ENCODE measurements around the gene GRIA2.

The GRIA2 gene

DNA sequence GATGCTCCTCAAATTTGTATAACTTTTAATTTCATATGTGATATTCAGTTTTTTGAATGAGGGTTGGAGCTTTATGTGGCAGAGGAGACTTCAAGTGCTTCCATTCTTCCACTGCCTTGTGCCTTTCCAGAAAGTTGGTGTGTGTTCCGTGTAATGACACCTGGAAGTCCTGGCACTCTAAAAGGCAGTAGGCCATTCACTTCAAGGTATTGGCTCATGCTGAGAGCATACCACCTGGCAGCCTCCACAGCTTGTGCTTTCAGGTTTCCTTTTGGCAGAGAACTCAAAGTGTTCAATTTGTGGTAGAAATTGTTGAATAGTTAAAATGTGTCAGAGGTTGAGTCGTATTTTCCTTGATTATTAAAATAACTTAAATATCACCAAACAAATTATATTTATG is 49.6 kb downstream of the GRIA2 start:
- no peak for DNase-seq

DNA sequence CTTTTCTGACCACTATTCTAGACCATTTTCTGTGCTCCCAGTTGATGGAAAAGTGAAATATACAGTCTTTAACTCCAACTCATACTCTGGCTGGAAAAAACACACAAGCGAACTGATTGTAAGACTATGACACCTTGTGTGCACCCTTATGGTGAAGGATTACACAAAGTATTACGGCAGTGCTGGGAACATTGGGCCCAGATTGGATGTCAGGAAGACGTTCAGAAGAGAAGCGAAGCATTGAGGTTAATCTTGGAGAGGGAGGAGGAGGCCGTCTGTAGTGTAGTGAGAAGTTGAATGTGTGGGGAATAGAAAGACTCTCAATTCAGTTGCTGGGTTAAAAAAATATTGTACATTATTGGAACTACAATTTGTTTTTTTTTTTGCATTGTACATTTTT is 50.0 kb downstream of the GRIA2 start:
- DNase-seq, result no peak

DNA sequence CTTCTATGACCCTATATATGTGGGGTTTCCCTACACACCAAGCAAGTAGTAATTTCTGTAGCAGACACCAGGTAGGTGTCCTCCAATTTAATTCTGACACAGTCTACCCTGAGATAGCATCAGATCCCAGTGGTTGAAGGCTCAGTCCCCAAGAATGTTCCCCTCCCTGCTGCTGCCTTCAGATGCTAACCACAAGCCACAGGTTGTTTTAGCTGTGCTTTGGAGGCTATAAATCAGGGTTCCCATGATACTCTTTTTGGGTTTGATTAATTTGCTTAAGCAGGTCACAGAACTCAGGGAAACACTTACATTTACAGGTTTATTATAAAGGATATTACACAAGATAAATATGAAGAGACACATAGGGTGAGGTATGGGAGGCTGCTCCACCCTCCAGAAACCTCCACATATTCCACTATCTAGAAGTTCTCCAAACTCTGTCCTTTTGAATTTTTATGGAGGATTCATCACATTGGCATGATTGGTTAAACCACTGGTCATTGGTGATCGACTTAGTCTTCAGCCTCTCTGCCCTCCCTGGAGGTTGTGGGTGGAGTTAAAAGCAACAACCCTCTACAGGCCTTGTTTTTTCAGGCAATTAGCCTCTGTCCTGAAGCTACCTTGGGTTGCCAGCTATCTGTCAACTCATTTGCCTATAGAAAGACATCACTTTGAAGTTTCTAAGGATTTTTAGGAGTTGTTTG is 50.8 kb downstream of the GRIA2 start:
- no peak for DNase-seq

DNA sequence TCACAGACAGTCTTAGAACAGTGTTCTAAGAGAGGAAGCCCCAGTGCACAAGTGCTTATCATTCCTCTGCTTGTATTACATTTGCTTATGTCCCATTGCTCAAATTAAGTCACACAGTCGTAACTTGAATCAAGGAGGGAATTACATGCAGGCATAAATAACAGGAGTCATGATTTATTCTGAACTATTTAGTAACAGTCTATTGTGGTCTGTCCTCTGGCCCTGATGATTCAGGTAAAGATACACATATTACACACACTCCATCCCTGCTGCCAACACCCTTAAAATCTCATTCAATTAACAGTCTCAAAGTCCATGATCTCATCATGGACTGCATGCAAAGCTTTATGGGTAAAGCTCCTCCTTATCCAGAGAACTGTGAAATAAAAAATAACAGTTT is 60.1 kb downstream of the GRIA2 start:
- no peak for DNase-seq

DNA sequence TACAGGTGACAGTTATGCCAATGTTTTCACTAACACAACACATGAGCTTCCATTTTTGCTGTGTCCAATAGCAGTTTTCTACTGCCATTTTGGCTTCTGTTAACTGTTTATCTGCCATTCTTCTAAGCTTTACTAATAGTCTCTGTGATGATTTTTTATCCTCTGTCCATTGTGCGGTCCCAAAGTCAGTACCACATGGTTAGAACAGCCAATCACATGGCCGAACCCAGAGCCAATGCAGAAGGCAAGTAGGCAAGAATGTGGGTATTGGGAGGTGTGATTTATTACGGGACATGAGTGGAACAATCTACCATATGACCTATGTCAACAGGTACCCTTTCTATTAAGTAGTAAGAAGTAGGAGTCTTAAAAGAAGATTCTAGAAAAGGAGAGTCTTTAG is 61.5 kb downstream of the GRIA2 start:
- DNase-seq, result no peak

DNA sequence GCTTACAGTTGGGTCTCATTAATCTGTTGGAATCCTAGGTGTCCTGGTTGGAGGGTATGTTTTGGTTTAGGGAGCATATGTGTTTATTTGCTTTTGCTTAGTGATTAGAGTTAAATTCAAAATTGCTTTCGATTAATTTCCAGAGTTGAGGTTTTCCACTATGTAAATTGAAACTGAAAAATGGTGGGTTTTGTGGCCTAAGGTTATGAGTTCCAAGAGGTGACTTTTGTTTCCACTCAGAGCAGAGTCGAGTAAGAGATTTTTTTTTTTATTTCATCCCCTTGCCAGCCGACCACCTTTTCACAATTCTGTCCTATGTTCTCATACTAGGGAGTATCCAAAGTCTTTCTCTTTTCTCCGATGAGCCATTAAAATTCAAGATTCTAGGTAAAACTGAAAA is 66.9 kb downstream of the GRIA2 start:
- no peak for DNase-seq

DNA sequence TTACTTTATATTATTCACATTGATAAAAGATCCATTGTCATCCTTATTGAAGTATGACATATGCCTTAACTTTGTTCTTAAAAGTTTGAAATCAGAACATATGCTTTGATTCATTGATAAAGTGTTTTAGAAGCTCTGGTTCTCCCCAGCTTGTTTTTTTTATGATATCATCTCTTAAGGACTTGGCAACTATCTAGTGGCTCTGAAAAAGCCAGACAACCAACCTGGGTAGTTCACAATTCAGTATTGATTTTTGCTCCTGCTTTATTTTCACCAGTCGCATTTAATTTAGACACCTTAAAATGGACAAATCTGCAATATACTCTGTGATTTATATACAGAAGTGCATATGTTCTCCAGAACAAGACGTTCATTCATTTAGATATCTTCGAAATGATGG is 70.1 kb downstream of the GRIA2 start:
- no peak for DNase-seq

DNA sequence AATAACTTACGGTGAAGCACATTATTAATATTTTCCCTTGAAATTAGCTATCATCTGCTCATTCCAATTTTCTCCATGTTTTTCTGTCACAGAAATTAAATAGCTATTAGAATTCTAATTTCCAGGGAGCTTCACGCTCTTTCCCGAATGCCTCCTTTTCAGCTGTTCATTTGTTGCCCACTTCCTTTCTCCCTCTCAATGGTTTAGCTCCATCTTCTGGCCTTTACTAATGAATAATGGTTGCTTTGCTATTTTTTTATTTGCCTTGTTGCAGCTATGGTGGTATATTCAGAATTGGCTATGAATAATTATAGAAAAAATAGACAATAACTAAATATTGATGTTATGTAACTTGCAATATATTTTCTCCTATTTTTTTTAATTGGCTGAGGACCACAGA is 70.5 kb downstream of the GRIA2 start:
- DNase-seq, result no peak

DNA sequence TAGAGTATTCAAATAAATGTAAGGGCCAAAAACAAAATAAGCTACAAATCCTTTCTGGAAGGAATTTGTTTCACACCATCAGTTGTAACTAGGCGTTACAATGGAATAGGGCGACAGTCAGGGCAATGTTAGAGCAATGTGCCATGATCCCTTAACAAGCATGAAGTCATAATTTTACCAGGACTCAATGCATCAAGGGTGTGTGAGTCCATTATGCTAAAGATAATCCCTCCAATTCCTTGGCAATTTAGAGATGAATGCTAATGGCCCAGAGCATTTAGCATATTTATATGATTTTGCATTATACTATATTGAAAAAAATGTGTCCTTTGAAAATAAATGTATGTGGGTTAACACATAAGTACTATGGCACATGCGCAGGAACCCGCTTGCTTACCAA is 73.1 kb downstream of the GRIA2 start:
- DNase-seq, result no peak

DNA sequence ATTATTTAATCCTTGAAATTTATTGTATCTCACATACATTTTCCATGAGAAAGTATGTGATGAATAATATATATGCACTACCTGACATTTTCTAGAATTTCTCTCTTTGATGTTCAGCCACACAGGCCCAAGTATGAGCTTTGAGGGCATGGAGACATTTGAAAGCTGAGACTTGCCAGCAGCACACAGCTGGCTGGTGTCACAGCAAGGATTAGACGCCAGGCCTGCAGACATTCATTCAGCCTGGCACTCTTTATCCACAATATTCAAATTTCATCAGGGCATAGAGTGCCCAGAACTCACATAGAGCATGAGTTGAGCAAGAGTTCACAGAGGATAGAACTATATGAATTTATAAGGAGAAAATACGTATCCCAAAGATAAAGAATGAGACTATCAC is 74.0 kb downstream of the GRIA2 start:
- DNase-seq, result no peak

DNA sequence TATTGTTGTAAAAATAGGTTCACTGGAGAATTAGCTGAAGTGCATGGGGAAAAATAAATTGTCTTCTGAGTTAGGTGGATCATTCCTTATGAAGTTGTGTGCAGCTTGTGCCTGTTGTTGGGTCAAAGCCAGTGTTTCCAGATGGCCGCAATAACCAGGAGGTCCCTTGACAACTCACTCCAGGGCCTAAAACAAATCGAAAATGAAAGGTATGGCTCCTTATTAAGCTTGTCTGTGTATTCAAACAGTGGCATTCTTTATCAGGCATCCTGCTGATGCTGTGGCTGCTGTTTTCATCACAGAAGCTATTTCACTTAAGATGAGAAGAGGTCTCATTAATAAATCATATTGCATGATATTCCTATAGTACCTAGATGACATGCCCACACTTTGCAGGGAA is 80.2 kb downstream of the GRIA2 start:
- DNase-seq, result no peak

DNA sequence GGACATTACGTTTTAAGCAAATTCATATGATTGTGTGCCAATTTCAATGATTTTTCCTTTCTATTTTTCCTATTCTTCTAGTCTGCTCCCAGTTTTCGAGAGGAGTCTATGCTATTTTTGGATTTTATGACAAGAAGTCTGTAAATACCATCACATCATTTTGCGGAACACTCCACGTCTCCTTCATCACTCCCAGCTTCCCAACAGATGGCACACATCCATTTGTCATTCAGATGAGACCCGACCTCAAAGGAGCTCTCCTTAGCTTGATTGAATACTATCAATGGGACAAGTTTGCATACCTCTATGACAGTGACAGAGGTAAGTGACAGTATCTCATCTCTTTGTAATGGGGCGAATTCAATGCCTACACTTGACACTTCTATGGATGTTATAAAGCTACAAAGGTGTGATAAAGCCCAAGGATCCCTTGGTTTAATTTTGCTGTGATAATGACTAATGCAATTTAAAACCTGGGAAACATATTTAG is 83.0 kb downstream of the GRIA2 start:
- DNase-seq, result no peak

DNA sequence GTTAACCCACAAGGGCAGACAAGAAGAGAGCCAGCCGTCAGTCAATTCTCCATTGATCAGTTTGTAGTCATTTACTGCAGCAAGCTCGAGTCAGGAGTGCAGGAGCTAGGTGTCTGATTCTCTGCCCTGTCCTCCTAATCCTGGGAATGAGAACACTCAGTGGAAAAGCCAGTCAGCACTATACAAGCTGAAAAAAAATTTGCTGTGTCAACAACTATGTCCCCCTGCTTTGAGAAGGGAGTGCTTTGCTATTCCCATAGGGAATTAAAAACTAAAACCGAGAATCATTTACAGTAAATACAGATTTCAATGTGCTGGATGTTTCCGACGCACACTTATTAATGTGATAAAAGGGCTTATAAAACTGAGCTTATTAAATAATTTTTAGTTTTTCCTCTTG is 84.2 kb downstream of the GRIA2 start:
- no peak for DNase-seq

DNA sequence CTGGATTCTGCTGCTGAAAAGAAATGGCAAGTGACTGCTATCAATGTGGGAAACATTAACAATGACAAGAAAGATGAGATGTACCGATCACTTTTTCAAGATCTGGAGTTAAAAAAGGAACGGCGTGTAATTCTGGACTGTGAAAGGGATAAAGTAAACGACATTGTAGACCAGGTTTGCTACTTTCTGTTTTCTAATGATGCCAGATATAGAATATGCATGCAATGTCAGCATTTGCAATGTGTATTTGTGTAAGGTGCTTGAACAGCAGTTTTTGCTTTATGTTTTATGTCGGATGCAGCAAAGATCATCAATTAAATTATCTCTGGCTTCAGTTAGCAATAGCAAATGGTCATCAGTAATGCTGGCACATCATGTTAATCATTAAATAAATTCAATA is 92.2 kb downstream of the GRIA2 start:
- no peak for DNase-seq

DNA sequence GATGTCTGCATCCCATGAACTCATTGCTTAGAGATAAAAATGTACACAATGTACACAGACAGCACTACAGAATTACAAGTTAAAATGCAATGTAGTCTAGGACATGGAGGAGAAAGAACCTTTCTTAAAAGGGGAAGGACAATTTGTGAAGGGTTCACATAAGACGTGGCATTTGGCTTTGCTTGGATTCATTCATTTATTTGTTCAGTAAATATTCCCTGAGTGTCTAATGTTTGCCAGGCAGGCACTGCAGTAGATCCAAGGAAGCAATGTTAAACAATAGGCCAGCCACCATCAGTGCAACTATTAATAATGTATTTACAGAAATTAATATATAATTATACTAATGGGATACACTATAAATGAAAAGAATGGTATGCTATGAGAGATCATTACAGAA is 94.4 kb downstream of the GRIA2 start:
- no peak for DNase-seq

DNA sequence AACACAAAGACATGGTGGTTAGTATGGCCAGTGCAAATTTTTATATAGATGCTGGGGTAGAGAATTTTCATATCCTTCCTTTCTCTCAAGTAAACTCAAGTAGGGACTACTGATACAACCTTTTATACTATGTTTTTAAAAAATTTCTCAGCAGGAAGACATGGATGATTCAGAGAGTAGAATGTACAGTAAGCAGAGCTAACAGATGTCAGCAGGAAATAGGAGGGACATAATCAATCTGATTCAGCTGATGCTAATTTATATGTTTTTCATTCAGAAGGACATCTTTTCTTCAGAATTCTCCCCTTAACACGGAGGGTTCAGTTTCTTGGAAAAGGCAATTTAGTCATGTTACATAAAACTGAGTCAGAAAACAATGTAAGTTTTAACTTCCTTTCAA is 95.4 kb downstream of the GRIA2 start:
- DNase-seq, result no peak

DNA sequence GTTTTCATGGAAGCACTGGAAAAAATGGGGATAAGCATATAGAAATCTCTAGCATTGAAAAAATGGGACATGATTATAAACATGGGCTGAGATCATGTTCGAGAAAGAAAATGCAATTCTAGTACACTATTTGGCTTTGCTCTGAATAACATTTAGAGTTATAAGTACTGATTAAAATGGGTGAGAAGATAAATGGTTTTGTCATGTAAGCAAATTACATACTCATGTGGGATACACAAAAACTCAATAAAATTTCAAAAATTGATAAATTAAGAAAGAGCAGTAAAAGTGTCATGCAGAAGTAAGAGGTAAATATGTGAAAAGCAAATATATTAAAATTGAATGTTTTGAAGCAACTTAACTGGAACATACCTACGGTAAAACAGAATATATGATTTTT is 99.6 kb downstream of the GRIA2 start:
- no peak for DNase-seq

DNA sequence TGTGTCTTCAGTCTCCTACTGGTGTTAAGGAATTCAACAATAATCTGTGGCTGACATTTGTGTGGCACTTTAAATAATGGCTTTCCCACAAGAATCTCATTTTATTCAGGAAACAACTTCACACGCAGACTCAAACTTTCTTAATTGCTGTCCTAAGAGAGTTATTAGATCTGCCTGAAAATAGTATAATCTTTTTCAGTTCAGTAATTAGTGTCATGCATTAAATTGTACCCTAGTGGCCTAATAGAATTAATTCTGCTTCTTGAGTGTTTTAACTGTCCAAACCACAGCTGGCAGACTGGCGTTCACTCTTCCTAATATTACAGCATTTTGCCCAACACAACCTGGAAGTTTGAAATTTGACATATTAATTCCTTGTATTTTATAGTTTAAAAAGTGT is 107.1 kb downstream of the GRIA2 start:
- no peak for DNase-seq

DNA sequence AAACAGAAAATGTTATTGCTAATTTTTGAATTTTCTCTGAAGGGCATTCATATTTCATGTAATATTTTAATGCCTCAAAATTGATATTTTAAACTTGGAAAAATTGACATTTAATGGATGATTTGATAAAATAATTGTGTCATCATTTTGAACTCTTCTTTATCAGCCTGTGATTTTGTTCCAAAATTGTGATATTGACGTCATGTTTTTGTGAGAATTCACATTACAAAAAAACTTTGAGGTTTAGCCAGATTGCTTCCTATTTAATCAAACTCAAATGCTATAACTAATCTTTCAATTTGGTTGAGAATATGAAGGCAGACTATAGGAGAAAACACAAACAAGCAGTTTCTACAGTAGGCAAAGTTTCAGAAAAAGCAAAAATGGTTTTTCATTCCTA is 137.4 kb downstream of the GRIA2 start:
- DNase-seq, result no peak

DNA sequence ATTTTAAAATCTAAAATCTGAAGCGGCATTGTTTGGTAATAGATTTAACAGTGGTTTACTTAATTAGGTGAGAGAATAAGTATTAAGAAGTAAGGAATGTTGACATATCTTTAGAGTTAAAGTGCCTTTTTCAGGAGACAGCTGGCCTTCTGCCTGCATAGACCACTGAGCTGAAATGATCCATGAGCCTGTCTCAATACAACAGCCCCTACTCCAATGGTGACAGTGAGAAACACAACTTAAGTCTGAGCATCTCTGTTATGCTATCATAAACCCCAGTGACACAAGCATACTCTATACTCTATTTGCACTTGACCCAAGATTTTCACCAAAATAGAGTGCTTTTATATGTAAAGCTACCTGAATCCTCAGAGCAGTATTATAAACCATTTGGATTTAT is 137.9 kb downstream of the GRIA2 start:
- DNase-seq, result no peak

DNA sequence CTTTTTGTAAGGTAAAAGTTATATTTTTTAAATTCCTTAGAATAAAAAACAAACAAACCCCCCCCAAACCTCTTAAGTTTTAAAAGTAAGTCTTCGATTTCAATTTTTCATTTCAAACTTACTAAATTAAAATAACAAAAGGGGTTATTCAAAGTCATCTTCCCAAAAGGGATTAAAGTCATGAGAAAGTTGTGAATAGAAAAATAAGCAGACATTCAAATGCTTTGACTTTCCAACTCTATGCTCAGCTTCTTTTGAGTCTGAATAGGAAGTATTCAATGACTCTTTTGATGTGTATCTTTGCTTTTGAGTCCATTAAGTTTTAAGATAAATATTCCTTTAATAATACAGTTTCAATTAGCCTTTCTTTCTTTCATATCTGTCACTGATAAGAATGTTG is 138.3 kb downstream of the GRIA2 start:
- no peak for DNase-seq

DNA sequence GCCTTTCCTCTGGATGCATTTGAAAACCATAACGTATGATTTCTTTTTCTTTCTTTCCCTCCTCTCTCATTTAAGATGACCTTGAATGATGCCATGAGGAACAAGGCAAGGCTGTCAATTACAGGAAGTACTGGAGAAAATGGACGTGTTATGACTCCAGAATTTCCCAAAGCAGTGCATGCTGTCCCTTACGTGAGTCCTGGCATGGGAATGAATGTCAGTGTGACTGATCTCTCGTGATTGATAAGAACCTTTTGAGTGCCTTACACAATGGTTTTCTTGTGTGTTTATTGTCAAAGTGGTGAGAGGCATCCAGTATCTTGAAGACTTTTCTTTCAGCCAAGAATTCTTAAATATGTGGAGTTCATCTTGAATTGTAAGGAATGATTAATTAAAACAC is 142.8 kb downstream of the GRIA2 start:
- DNase-seq, result no peak

DNA sequence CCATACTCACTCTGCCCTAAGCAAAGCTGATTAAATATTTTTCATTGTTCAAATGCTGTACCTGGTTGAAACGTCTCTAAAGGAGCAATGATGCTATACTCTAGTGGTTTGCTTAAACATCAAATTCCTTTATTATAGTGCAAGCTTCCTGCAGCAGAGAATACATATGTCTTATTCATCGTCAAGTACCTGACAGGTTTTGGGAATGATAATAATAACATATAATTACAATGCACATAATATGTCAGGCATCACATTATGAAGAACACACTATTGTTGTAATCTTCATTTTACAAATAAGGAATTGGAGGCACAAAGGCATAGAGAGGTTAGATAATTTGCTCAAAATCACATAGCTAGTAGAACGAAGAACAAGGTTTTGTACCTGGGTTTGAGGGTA is 151.6 kb downstream of the GRIA2 start:
- DNase-seq, result no peak

DNA sequence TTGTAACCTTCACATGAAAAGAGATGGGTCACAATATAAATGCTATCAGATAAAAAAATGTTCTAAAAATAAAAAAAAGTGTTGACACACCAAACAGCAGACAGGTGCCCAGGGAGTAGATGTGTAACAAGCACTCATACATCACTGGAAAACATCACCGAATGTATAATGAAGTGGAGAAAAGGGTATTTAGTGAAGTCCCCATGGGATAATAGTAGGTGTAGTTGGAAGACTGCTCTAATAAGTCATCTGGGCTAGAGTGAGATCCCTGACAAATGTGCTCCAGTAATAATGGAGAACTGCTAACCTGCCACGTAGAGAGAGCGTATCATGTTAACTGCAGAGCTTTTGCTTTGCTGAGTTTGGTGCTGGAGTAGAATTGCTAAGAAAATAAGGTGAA is 152.0 kb downstream of the GRIA2 start:
- DNase-seq, result no peak

DNA sequence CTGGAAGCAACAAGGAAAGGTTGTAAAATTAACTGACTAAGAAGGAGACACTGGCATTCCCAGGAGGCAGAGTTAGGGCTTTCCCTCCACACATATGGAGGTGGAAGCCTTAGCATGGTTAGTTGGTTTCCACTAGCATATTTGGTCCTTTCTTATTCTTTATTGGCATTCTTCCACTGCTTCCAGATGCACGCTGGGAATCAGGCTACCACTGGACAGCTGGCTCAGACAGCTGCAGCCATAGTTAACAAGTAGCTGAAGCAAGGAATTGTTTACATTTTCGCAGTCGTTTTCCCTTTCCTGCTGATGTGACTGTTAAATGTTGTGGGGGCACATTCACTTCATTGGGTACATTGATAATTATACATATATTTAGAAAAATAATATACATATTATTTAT is 169.2 kb downstream of the GRIA2 start:
- DNase-seq, result no peak

DNA sequence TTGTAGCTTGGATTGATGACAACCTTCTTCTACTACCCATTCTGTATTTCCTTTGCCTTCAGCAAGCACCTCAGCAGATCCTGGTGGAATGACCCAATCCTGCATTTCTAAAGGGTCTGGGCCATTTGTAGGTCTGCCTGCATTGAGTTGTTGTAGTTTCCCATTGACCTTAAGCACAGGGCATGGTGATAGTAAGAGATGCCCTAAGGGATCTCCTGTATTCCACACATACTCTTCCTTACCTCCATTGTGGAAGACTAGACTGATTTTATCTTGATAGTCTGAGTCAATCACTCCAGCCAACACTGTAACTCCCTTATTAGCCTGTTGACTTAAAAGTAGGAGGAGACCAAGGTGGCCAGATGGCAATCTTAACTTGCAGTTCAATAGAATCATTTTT is 184.5 kb downstream of the GRIA2 start:
- DNase-seq, result no peak
